Measurements from ENCODE around the gene STUB1.
A peak's percentile ranks its signal among the peaks of the same experiment; 100 is the strongest.
"Not testable (repeated sequence)": the region's sequence is repeated elsewhere in the genome, so short reads cannot be mapped to it uniquely, and the experiment has no call there.

STUB1 gene

DNA sequence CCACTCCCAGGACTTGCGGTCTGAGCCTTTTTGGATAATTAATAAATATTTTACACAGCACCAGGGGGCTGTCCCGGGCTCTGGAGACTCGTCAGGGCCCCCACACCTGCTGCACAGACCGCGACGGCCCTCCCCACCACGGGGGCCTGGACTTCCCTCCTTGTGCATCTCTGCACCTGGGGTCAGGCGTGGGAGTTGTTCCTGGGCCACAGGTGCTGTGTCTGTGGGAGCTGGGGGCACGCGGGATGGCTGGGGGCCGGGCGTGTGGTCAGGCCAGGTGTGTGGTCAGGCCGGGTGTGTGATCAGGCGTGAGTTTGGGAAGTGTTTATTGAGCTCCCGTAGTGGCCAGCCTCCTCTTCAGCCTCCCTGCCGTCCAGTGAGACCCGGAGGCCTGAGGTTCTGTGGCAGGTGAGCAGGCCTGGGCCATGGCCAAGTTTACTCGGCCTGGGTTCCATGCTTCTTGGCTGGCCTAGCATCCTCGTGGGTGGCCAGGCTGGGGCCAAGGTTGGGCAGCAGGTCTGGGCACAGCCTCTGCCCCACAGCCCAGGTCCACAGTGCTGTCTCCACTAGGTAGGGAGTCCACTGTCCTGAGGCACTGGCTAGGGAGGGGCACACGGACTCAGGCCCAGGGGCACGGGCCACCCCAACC lies 1.9 kb upstream of the STUB1 start:
- no peak for DNase-seq

DNA sequence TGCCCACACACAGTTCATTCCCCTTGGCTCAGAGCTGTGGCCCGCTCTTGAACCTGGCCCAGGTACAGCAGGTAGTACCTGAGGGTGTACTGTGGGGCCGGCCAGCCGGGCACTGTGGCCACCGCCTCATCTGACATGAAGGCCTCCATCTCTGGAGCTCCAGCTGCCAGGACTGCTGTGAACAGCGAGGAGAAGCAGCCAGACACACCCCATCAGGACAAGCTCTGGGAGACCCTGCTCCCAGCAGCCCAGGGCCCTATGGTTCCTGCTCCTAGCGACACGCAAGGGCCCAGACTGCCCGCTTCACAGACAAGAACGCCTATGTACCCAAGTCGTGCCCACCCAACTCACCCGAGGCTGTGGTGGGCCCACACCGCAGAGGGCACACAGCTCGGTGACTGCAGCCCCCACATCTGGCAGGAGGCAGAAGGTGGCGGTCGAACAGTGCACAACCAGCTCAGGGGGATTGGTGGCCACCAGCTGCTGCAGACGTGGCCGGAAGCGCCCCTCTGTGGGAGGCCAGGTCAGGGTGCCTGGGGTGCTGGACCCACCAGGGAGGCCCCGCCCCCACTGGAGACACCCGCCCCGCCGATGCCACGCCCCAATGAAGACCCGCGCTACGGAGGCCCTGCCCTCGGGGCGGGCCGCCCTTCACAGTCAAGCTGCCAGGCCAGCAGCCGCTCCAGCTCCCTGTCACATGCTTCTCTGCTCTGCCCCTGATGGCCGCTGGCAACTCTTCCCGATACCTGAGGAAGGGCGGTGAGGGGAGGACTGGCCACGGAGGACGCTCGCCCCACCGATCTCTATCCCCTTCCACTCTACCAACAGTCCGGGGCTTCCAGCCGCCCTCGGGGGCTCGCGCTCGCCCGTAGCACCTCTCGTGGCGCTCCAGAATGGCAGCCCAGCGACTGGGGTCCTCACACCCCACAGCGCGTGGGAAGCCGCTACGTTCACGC lies 1.1 kb upstream of the STUB1 start:
- DNase-seq, result peak in 43 of 56 donors; percentile 32 to 79 (median 64)

DNA sequence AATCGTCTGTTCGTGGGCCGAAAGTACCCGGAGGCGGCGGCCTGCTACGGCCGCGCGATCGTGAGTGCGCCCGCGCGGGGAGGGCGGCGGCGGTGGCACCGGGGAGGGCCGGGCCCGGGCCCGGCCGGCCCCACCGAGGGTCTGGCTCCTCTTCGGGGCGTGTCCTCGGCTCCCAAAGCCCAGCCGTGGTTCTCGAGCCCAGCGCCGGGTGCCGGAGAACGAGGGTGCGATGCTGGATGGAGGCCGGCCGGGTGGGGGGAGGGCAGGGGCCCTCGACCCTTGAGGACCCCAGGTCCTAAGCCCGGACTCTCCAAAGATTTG lies 375 bp downstream of the STUB1 start:
- DNase-seq, result no peak

DNA sequence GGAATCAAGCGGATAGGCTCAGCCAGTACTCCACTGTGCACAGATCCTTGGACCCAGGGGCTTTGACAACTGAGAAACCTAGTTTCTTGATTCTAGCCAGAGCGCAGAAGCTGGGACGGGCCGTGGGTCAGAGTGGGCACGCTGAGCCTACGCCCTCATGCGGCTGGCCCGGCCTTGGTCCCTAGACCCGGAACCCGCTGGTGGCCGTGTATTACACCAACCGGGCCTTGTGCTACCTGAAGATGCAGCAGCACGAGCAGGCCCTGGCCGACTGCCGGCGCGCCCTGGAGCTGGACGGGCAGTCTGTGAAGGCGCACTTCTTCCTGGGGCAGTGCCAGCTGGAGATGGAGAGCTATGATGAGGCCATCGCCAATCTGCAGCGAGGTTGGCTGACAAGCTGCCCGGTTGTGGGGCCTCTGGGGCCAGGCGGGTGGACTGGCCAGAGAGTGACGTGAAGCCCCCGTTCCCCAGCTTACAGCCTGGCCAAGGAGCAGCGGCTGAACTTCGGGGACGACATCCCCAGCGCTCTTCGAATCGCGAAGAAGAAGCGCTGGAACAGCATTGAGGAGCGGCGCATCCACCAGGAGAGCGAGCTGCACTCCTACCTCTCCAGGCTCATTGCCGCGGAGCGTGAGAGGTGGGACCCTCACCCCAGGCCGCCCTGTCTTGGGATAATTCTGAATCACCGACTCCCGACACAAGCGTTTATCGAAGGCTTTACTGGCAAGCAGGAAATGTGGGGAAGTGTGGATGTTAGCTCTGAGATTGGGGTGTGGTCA lies 946 bp downstream of the STUB1 start:
- peak in 3 of 56 donors; percentile 15 to 27 (median 16) for DNase-seq

DNA sequence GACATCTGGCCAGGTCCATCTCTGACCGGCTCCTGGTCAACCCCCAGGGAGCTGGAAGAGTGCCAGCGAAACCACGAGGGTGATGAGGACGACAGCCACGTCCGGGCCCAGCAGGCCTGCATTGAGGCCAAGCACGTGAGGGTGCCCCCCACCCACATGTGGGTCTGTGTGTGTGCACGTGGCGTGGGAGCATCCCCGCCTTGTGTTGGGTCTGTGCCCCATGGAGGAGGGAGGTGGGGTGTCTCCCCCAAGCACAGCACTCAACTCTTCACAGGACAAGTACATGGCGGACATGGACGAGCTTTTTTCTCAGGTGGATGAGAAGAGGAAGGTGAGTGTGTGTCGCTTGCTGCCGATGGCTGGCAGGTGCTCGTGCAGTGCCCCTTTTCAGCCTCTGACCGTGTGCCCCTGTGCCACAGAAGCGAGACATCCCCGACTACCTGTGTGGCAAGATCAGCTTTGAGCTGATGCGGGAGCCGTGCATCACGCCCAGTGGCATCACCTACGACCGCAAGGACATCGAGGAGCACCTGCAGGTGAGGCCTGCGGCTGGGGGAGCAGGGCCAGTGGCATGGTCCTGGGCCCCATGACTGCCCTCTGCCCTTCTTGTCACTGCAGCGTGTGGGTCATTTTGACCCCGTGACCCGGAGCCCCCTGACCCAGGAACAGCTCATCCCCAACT lies 1.7 kb downstream of the STUB1 start:
- no peak for DNase-seq

DNA sequence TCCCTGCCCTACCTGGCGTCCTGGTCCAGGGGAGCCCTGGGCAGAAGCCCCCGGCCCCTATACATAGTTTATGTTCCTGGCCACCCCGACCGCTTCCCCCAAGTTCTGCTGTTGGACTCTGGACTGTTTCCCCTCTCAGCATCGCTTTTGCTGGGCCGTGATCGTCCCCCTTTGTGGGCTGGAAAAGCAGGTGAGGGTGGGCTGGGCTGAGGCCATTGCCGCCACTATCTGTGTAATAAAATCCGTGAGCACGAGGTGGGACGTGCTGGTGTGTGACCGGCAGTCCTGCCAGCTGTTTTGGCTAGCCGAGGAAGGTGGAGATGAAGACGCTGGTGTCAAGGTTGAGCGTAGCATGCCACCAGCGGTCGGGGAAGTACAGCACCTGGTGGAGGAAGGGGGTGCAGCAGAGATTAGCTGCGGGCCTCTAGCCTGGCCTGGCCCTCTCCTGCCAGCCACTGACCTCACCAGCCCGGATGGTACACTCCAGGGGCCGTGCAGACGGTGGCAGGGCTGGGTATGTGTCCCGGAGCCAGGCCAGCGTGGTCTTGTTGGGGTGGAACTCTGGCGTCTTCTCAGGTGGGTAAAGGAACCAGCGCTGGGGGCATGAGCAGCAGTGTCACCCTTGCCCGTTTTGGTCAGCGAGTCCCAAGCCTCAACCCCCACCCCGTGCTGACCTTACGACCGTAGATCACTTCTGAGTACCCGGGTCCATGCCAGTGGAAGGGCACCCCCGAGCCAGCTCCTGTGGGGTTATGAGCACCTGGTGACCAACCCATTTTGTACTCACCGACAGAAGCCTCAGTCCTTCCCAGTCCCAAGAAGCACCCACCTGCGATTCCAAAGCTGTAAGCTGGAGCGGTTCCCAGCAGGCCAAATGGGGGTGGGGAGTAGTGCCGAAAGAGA lies 2.5 kb downstream of the STUB1 start:
- no peak for DNase-seq

DNA sequence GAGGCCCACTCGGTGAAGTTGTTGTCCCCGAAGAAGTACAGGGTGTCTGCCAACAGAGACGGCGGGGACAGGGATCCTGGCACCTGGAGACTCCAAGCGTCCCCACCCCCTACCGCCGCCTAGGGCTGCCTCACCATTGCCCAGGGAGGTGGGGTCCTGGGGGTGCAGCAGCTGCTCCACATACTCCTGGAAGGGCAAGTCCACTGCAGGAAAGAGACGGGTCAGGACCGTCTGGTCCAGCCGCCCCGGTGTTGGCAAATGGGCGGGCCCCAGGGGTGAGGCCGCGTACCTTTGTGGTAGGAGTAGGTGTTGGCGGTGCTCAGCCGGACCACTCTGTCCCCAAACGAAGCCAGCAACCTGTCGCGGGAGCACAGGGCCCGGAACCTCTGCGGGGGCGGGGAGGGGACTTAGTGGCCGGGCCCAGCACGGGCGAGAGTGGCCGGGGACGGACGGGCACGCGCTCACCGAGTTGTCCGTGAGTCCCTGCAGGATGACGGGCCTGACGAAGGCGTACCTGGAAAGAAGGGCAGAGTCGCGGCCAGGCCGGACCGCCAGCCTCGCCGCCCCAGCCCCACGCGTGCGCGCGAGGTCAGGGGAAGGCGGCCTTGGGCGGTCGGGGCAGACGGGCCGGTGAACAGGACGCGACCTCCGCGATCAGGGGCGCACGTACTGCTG lies 3.3 kb downstream of the STUB1 start:
- DNase-seq, result no peak

DNA sequence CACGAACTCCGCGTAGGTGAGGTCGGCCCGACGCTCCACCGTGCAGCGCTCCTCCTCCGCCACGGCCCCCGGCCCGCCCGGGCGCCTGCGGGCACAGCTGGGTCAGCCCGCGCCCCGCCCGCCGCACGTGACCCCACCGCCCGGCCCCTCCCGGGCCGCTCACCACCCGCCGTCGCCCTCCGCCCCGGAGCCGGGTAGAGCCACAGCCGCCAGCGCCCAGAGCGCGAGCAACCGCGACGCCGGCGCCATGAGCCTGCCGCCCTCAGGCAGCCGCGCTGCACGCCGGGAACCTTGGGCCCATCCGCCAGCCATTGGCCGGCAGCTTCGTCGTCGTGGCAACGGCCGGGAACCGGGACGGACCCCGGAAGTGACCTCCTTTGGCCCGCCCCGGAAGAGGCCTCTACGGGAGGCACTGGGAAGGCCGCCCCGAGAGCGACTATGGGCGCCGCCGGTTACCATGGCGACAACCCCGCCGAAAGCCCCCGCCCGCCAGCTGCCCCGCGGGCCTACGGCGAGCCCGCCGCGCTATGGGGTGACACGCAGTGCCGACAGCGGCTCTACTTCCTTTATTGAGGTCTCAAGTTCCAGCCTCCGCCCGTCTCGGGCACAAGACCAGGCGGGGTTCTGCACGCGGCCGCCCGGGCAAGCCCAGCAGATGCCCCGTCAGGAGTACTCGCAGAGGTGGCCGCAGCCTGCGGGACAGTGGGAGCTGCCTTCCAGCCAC lies 4.0 kb downstream of the STUB1 start, which contains the start of gene JMJD8:
Gene JMJD8, minus strand, starts transcription at position 264 of the 724 bp plus-strand sequence. Its CDS starts 15 bp downstream, at position 249.
- peak; percentile 72 to 97 (median 92) for DNase-seq

DNA sequence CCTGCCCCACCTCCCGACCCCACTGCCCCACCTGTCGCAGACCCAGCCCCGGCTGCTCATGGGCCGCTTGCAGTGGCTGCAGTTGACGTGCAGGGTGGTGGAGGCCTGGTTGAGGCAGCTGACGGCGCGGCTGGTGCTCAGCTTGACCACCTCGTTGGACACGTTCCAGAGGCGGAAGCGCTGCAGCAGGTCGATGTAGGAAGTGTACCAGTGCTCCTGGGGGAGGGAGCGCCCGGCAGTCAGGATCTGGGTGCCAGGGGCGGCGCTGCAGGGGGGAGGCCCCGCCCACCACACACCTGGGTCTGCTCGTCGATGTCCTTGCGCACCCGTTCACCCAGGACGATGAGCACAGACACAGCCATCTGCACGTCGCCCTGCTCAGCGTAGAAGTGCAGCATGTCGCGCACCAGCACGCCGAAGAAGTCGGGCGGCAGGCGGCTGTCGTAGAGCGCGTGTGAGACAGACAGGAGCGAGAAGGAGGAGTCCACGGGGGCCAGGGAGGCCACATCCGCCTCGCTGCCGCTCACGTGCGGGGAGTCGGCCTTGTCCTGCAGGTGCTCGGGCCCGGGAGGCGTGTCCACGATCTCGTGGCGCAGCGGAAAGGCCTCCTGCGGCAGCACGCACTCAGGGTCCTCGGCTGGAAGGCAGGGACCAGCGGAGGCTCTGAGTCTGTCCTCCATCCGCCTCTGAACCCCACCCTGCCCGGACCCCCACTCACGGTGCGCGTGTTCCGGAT lies 4.9 kb downstream of the STUB1 start:
- peak in 1 of 56 donors; percentile 31 for DNase-seq

DNA sequence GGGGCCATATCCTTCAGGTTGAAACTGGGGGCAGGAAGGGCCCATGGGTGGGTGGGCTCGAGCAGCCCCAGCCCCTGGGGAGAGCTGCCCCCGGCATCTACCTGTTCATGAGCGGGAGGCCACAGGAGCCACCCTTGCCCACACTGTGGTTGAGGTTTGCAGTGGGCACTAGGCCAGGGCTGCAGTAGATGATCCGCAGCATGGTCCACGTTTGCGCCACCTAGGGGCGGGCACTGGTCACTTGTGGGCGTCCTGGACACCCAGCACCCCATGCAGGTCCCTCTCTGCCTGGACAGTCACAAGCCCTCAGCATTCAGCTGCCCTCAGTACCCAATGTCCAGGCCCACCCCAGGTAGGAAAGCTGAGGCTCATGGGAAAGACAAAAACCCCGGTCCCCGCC lies 5.8 kb downstream of the STUB1 start:
- peak in 1 of 56 donors; percentile 20 for DNase-seq

DNA sequence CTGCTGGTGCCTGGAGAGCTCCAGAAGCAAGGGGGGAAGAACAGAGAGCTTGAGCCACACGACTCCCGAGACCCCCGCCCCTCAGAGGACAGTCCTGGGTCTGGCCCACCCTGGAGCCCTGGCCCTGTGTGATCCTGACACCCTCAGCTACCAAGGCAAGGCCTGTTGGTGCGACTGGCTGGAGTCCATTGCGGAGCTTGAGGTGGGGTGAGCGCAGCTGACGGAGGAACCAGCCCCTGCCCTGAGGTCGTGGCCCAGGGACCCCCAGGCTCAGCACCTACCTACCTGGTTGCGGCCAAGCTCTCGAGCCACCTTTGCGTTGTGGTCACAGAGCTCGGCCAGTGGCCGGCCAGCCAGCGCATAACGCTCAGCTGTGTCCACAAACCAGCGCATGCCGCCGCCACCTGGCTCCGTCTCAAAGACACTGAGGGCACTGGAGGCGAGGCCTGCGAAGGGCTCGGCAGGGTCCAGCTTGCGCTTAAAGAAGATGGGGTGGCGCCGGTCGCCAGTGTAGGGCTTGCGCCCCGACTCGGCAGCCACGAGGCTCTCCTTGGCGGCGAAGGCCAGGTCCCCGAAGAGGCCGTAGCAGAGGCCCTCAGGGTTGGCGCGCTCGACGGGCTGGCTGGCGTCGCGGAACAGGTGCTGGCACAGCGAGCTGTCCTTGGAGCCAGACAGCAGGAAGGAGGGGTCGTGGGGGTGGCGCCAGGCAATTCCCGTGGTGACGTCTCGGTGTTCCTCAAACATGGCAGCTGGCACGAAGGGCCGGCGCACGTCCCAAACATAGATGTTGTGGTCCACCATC lies 6.5 kb downstream of the STUB1 start:
- no peak for DNase-seq

DNA sequence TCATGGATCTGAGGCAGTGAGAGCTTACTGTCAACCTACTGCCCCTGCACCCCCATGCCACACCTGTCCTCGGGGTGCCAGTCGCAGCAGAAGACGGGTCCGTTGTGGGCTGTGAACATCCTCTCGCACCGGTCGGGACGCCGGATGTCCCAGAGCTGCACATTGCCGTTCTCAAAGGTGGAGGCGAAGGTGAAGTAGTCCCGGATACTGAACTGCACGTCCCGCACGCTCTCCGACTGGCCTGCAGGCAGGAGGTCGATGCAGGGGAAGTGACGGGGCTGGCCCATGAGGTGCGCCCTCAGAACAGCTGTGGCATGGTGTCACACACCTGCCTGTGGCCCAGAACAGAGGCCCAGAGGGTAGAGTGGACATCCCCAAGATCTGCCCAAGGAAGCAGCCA lies 7.3 kb downstream of the STUB1 start:
- DNase-seq, result no peak

DNA sequence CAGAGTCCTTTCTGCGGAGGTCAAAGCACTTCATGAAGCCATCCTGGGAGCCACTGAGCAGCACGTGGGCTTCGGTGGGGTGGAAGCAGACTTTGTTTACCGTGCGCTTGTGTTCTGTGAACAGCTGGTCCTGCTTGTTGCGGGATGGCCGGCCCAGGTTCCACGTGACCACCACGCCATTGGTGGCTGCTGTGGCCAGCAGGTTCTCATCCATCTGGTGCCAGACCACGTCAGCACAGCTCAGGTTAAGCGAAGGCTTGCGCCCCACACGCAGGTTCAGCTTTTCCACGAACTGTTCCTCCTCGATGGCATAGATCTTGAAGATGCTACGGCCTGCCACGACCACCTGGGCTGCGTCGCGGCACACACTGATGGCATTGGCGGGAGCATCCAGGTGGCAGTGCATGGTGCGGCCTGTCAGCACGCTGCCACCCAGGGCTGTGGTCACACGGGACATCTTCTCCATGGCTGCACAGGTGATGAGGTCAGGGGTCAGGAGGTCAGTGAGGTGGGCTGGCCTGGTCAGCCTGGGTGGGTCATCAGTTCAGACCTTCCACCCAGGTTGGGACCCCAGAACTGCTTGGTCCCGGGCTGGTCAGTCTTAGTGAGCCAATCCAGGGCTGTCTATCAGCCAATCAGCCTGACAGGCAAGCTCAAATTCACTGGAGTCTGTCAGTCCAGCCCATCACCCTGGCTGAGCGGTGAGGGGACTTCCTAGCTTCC lies 9.1 kb downstream of the STUB1 start:
- no peak for DNase-seq

DNA sequence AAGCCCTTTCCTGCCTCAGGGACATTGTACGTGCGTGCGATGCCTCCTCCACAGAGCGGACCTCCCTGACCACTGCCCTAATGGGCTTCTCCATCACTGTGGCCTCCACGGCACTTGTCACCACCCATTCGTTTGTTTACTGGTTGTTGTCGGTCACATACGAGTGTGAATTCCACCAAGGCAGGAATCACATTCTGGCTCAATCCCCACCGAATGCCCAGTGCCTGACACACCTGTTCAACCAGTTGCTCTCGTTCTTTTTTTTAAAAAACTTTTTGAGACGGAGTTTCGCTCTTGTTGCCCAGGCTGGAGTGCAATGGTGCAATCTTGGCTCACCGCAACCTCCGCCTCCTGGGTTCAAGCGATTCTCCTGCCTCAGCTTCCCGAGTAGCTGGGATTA lies 11.0 kb downstream of the STUB1 start:
- not testable (repeated sequence) for DNase-seq

DNA sequence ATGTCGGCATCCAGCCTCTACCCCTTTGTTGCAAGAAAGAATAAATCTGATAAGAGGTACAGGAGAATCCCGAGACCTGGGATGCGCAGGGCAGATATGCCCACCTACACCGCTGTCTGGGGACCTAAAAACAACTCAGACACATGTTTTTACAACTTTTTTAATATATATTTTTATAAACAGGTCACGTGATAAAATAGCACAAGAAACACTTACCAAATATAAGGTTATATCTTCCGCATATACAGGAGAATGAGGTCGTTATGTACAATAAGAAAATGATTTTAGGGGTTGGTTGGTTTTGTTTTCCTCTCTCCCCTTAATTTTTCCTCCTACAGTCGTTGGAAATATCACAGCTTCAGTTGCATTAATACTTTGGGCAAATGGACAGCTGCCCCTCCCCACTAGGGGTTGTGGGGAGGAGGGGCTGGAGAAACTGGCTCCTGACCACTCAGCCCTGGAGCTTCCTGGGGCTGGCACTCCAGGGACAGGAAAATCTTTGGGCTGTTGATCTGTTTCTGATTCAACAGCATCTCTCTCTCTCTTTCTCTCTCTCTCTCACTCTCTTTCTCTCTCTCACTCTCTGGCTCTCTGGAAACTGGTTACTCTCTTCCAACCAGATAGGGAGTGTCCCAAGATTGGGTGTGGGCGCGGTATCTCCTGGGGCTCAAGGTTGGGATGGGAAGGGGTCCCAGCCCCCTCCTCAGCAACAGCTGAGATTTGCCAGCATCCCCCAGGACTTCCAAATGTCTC lies 12.3 kb downstream of the STUB1 start:
- no peak for DNase-seq

DNA sequence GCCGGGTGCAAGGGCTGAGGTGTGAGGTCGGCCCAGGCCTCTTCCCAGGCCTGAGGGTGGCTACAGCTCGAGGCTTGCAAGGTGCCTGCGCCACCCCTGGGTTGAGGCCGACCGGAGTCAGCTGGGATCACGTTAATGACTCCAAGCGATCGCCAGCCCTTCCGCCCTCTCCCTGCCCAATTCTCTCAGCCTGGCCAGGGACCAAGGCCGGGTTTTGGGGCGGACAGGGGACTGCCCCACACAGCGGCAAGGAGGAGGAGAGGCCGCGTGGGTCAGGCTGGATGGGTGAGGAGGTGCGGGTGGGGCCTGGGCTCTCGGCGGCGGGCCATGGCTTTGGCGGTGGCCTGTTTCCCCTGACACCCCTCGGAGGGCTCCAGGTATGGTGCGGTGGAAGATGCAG lies 13.2 kb downstream of the STUB1 start:
- DNase-seq, result no peak
